H9 (cell line): Measurements from ENCODE around the gene AGK. TPM values are rescaled to one million over a fixed set of nuclear protein-coding genes. Genes with fewer than 3 reads are reported as not detected.

Source experiments
- DNase-seq: peaks from one replicate; pipeline ENCODE4 v3.0.0-alpha.2; 2017
- H2AFZ ChIP-seq: one replicate; pipeline ENCODE4 v1.6.1; 2013; ENCODE audit warnings: mild to moderate bottlenecking, low read length, control low read depth, moderate library complexity
- H2AK5ac ChIP-seq: 2 replicates; pipeline ENCODE4 v1.6.1; 2013; ENCODE audit warnings: low read length, control low read depth, mixed read lengths; ENCODE audit not compliant: insufficient read length
- H2BK120ac ChIP-seq: one replicate; pipeline ENCODE4 v1.6.1; 2013; ENCODE audit warnings: low read depth, mild to moderate bottlenecking, low read length, control low read depth, inconsistent platforms; ENCODE audit not compliant: poor library complexity, severe bottlenecking
- H2BK12ac ChIP-seq: 2 replicates; pipeline ENCODE4 v1.6.1; 2013; ENCODE audit warnings: low read length, control low read depth, mixed read lengths, low read depth; ENCODE audit not compliant: insufficient read length
- H2BK15ac ChIP-seq: 2 replicates; pipeline ENCODE4 v1.6.1; 2013; ENCODE audit warnings: low read depth, low read length, control low read depth
- H2BK20ac ChIP-seq: one replicate; pipeline ENCODE4 v1.6.1; 2013; ENCODE audit warnings: low read depth, mild to moderate bottlenecking, low read length, control low read depth, inconsistent platforms; ENCODE audit not compliant: poor library complexity, severe bottlenecking
- H2BK5ac ChIP-seq: 2 replicates; pipeline ENCODE4 v1.6.1; 2013; ENCODE audit warnings: low read length, control low read depth, mixed read lengths; ENCODE audit not compliant: insufficient read length
- H3K14ac ChIP-seq: 2 replicates; pipeline ENCODE4 v1.6.1; 2013; ENCODE audit warnings: low read length, control low read depth; ENCODE audit not compliant: insufficient read depth
- H3K18ac ChIP-seq: 2 replicates; pipeline ENCODE4 v1.6.1; 2013; ENCODE audit warnings: low read depth, mild to moderate bottlenecking, mixed read lengths, low read length, control low read depth; ENCODE audit not compliant: insufficient read length
- H3K23ac ChIP-seq: 2 replicates; pipeline ENCODE4 v1.6.1; 2013; ENCODE audit warnings: low read length, control low read depth, mixed read lengths, low read depth; ENCODE audit not compliant: insufficient read length
- H3K23me2 ChIP-seq: 2 replicates; pipeline ENCODE4 v1.6.1; 2013; ENCODE audit warnings: low read depth, mild to moderate bottlenecking, mixed read lengths, low read length, control low read depth; ENCODE audit not compliant: insufficient read length, poor library complexity, severe bottlenecking
- H3K27ac ChIP-seq: 2 replicates; pipeline ENCODE4 v1.5.1; 2013; ENCODE audit warnings: low read length, control low read depth, mixed read lengths, low read depth; ENCODE audit not compliant: insufficient read length
- H3K27me3 ChIP-seq: 2 replicates; pipeline ENCODE4 v1.6.1; 2013; ENCODE audit warnings: low read length, control low read depth, inconsistent platforms; ENCODE audit not compliant: insufficient read depth
- H3K4ac ChIP-seq: 2 replicates; pipeline ENCODE4 v1.6.1; 2013; ENCODE audit warnings: low read depth, mild to moderate bottlenecking, control low read depth, inconsistent platforms, low read length, moderate library complexity
- H3K4me1 ChIP-seq: 2 replicates; pipeline ENCODE4 v1.6.1; 2013; ENCODE audit warnings: low read length, control low read depth, inconsistent platforms; ENCODE audit not compliant: insufficient read depth
- H3K4me2 ChIP-seq: 2 replicates; pipeline ENCODE4 v1.6.1; 2013; ENCODE audit warnings: low read length, control low read depth, mixed read lengths; ENCODE audit not compliant: insufficient read length, insufficient read depth
- H3K56ac ChIP-seq: 2 replicates; pipeline ENCODE4 v1.6.1; 2013; ENCODE audit warnings: low read depth, mild to moderate bottlenecking, mixed read lengths, low read length, control low read depth; ENCODE audit not compliant: insufficient read length
- H3K79me1 ChIP-seq: 2 replicates; pipeline ENCODE4 v1.6.1; 2013; ENCODE audit warnings: low read depth, mild to moderate bottlenecking, moderate library complexity, low read length, control low read depth, inconsistent platforms; ENCODE audit not compliant: insufficient read depth, poor library complexity, severe bottlenecking
- H3K79me2 ChIP-seq: 2 replicates; pipeline ENCODE4 v1.6.1; 2013; ENCODE audit warnings: low read length, control low read depth, inconsistent platforms; ENCODE audit not compliant: insufficient read depth
- H3K9ac ChIP-seq: 2 replicates; pipeline ENCODE4 v1.6.1; 2013; ENCODE audit warnings: low read length, control low read depth, mixed read lengths; ENCODE audit not compliant: insufficient read length; ENCODE audit errors: extremely low read depth
- H3K9me3 ChIP-seq: one replicate; pipeline ENCODE4 v1.6.1; 2013; ENCODE audit warnings: low read depth, low read length, inconsistent platforms; ENCODE audit not compliant: control insufficient read depth
- H3T11ph ChIP-seq: one replicate; pipeline ENCODE4 v1.6.1; 2013; ENCODE audit warnings: mild to moderate bottlenecking, low read length, control low read depth, inconsistent platforms
- H4K20me1 ChIP-seq: one replicate; pipeline ENCODE4 v1.6.1; 2013; ENCODE audit not compliant: control insufficient read depth, insufficient read length, insufficient read depth
- H4K5ac ChIP-seq: 2 replicates; pipeline ENCODE4 v1.6.1; 2013; ENCODE audit warnings: low read depth, mild to moderate bottlenecking, mixed read lengths, low read length, control low read depth; ENCODE audit not compliant: insufficient read length
- H4K8ac ChIP-seq: replicated peaks from 2 replicates; pipeline ENCODE4 v1.6.1; 2013; ENCODE audit warnings: low read length, control low read depth, mixed read lengths, low read depth; ENCODE audit not compliant: insufficient read length
- H4K91ac ChIP-seq: 2 replicates; pipeline ENCODE4 v1.6.1; 2013; ENCODE audit warnings: low read depth, mild to moderate bottlenecking, moderate library complexity, mixed read lengths, low read length, control low read depth; ENCODE audit not compliant: insufficient read length
- H3K27ac Mint-ChIP-seq, 3 experiments: 2 replicates in 2 of 3; 3 replicates in 1 of 3; pipeline ENCODE4 v1.8.0; 2020 to 2021; ENCODE audit warnings: mixed read lengths in 3 of 3, mild to moderate bottlenecking in 1 of 3, moderate library complexity in 1 of 3
- H3K27me3 Mint-ChIP-seq: 2 replicates; pipeline ENCODE4 v1.8.0; 2021; ENCODE audit warnings: low read depth, mild to moderate bottlenecking, moderate library complexity, mixed read lengths
- H3K36me3 Mint-ChIP-seq, 3 experiments: 2 replicates in 2 of 3; 3 replicates in 1 of 3; pipeline ENCODE4 v1.8.0; 2020 to 2021; ENCODE audit warnings: low read depth in 3 of 3, mixed read lengths in 3 of 3; ENCODE audit not compliant: insufficient read depth in 1 of 3
- H3K4me1 Mint-ChIP-seq, 2 experiments: 2 replicates each; pipeline ENCODE4 v1.8.0; 2020; ENCODE audit warnings: mixed read lengths in 2 of 2
- H3K4me3 Mint-ChIP-seq, 2 experiments: 2 replicates in 1 of 2; 3 replicates in 1 of 2; pipeline ENCODE4 v1.8.0; 2020 to 2021; ENCODE audit warnings: mild to moderate bottlenecking in 2 of 2, mixed read lengths in 2 of 2, moderate library complexity in 1 of 2
- H3K9me3 Mint-ChIP-seq, 2 experiments: 2 replicates in 1 of 2; 3 replicates in 1 of 2; pipeline ENCODE4 v1.8.0; 2020; ENCODE audit warnings: mild to moderate bottlenecking in 2 of 2, mixed read lengths in 2 of 2, moderate library complexity in 1 of 2
- CTCF ChIP-seq: fragments of 200-600 bp; sonication (generic); conservative IDR thresholded peaks from 3 replicates; pipeline ENCODE4 v1.8.0; 2021; ENCODE audit warnings: antibody characterized with exemption, mild to moderate bottlenecking
- WGBS: extraction: QIAGEN DNeasy Blood & Tissue Kit; methylation state at CpG from one replicate; pipeline ENCODE4 v1.1.7; 2013; ENCODE audit warnings: missing lambda C conversion rate, low lambda C conversion rate, mixed read lengths; ENCODE audit not compliant: insufficient read length; ENCODE audit errors: extremely low coverage; 5-methylcytosine and 5-hydroxymethylcytosine counted together
- total RNA-seq: library from RNA; stranded (reverse); gene quantifications from 2 replicates; pipeline ENCODE4 v1.2.1, GENCODE V29; 2021

The AGK gene
- total RNA-seq, 1 experiment from 2014 or later = 35.1 TPM

GRCh38 chr7:141693082-141693481 lies 141.9 kb downstream of the AGK start:
- H3K4me1 Mint-ChIP-seq = peaks cover 46 to 58% of the 10 kb centered on the region in 2 experiments
- H3K27me3 ChIP-seq = no peaks in the 10 kb centered on the region
- H3K79me1 ChIP-seq = peaks cover 3% of the 10 kb centered on the region
- no peak overlapping the region for H4K5ac ChIP-seq
- no peak overlapping the region for H3K27ac ChIP-seq
- no peaks in the 10 kb centered on the region for H4K20me1 ChIP-seq
- H2BK15ac ChIP-seq = no peak overlapping the region
- DNase-seq = no peak
- H3K23me2 ChIP-seq = no peaks in the 10 kb centered on the region
- H3K27me3 Mint-ChIP-seq = no peaks in the 10 kb centered on the region
- H3K14ac ChIP-seq = no peak overlapping the region
- H4K91ac ChIP-seq = no peak overlapping the region
- no peak overlapping the region for H3K9ac ChIP-seq
- no peak overlapping the region for H2BK20ac ChIP-seq
- H2AK5ac ChIP-seq = no peak overlapping the region
- H2BK5ac ChIP-seq = no peak overlapping the region
- no peak overlapping the region for H4K8ac ChIP-seq
- TF ChIP-seq CTCF = no peak
- H3K23ac ChIP-seq = no peak overlapping the region
- peaks cover 10% of the 10 kb centered on the region for H3K4me1 ChIP-seq
- H3K4ac ChIP-seq = no peak overlapping the region
- H3K79me2 ChIP-seq = peaks cover 2% of the 10 kb centered on the region; the same call in 1 of the 2 replicates
- H3K36me3 Mint-ChIP-seq = 0 out of 7 replicates have a peak, but pooled peaks cover 0 to 3% (median 0%) of the 10 kb centered on the region in 3 experiments
- H3T11ph ChIP-seq = no peak overlapping the region
- no peak overlapping the region for H2BK120ac ChIP-seq
- no peaks in the 10 kb centered on the region for H3K9me3 Mint-ChIP-seq
- H2AFZ ChIP-seq = no peak overlapping the region
- no peak overlapping the region for H2BK12ac ChIP-seq
- no peak overlapping the region for H3K27ac Mint-ChIP-seq
- H3K9me3 ChIP-seq = no peaks in the 10 kb centered on the region
- H3K18ac ChIP-seq = no peak overlapping the region
- no CpG with 5 or more reads among the region's 3 CpGs for WGBS
- H3K4me3 Mint-ChIP-seq = no peak overlapping the region
- no peak overlapping the region for H3K56ac ChIP-seq
- H3K4me2 ChIP-seq = no peak overlapping the region
